BLaER1 (cell line): ENCODE results near the gene PTPRM.

ENCODE experiments used
- H3K27ac ChIP-seq: shearing (Covaris generic); formaldehyde crosslinking; 2 replicates; pipeline ENCODE4 v1.8.1; 2022
- H3K27me3 ChIP-seq: shearing (Covaris generic); formaldehyde crosslinking; 2 replicates; pipeline ENCODE4 v1.8.1; 2022
- H3K36me3 ChIP-seq: shearing (Covaris generic); formaldehyde crosslinking; 2 replicates; pipeline ENCODE4 v1.8.1; 2022
- H3K4me1 ChIP-seq: shearing (Covaris generic); formaldehyde crosslinking; 2 replicates; pipeline ENCODE4 v1.8.1; 2022
- H3K4me2 ChIP-seq: shearing (Covaris generic); formaldehyde crosslinking; 2 replicates; pipeline ENCODE4 v1.8.1; 2022
- H3K4me3 ChIP-seq: shearing (Covaris generic); formaldehyde crosslinking; 2 replicates; pipeline ENCODE4 v1.8.1; 2022
- H3K9ac ChIP-seq: shearing (Covaris generic); formaldehyde crosslinking; 2 replicates; pipeline ENCODE4 v1.8.1; 2022
- H3K9me3 ChIP-seq: shearing (Covaris generic); formaldehyde crosslinking; 2 replicates; pipeline ENCODE4 v1.8.1; 2022
- H4K20me1 ChIP-seq: shearing (Covaris generic); formaldehyde crosslinking; 2 replicates; pipeline ENCODE4 v1.8.1; 2022
- Cebpa-rat ChIP-seq: shearing (Covaris generic); IDR thresholded peaks from 2 replicates; pipeline ENCODE4 v1.8.1; 2022

The PTPRM gene

GRCh38 chr18:8140841-8141501 is 573.9 kb downstream of the PTPRM start:
- no peak overlapping the region for H3K4me2 ChIP-seq
- TF ChIP-seq Cebpa-rat, result no peak
- H3K9ac ChIP-seq, result no peak overlapping the region
- H3K27ac ChIP-seq, result no peak overlapping the region
- H3K4me1 ChIP-seq, result no peaks in the 10 kb centered on the region
- no peaks in the 10 kb centered on the region for H3K36me3 ChIP-seq
- no peaks in the 10 kb centered on the region for H4K20me1 ChIP-seq
- no peak overlapping the region for H3K4me3 ChIP-seq
- no peaks in the 10 kb centered on the region for H3K27me3 ChIP-seq
- H3K9me3 ChIP-seq, result no peaks in the 10 kb centered on the region

- Histone ChIP-seq H4K20me1 (no peaks in the 10 kb centered on the region), H3K27ac (no peak overlapping the region), H3K4me3 (no peak overlapping the region), H3K9ac (no peak overlapping the region), H3K36me3 (no peaks in the 10 kb centered on the region), H3K4me1 (no peaks in the 10 kb centered on the region), H3K4me2 (no peak overlapping the region), H3K9me3 (0 out of 2 replicates have a peak, but pooled peaks cover 5% of the 10 kb centered on the region), H3K27me3 (no peaks in the 10 kb centered on the region)
- TF ChIP-seq Cebpa-rat, result no peak
These were observed 575.1 kb downstream of the PTPRM start for GRCh38 chr18:8142131-8142711.

- Histone ChIP-seq H3K36me3 (no peaks in the 10 kb centered on the region), H4K20me1 (no peaks in the 10 kb centered on the region), H3K4me2 (no peak overlapping the region), H3K4me1 (no peaks in the 10 kb centered on the region), H3K9ac (no peak overlapping the region), H3K27me3 (no peaks in the 10 kb centered on the region), H3K27ac (no peak overlapping the region), H3K4me3 (no peak overlapping the region), H3K9me3 (0 out of 2 replicates have a peak, but pooled peaks cover 5% of the 10 kb centered on the region)
- TF ChIP-seq Cebpa-rat, result no peak
These were observed 575.8 kb downstream of the PTPRM start for GRCh38 chr18:8142932-8143331.

- Histone ChIP-seq H3K4me2 (no peak overlapping the region), H4K20me1 (no peaks in the 10 kb centered on the region), H3K27me3 (no peaks in the 10 kb centered on the region), H3K9me3 (0 out of 2 replicates have a peak, but pooled peaks cover 5% of the 10 kb centered on the region), H3K27ac (no peak overlapping the region), H3K36me3 (no peaks in the 10 kb centered on the region), H3K9ac (no peak overlapping the region), H3K4me1 (no peaks in the 10 kb centered on the region), H3K4me3 (no peak overlapping the region)
- no peak for TF ChIP-seq Cebpa-rat
These were observed 584.1 kb downstream of the PTPRM start for GRCh38 chr18:8151181-8151580.

GRCh38 chr18:8153887-8154583 is 586.9 kb downstream of the PTPRM start:
- no peak for TF ChIP-seq Cebpa-rat
- Histone ChIP-seq H3K9me3 (no peaks in the 10 kb centered on the region), H3K36me3 (no peaks in the 10 kb centered on the region), H3K9ac (no peak overlapping the region), H3K4me1 (no peaks in the 10 kb centered on the region), H3K27ac (no peak overlapping the region), H3K4me3 (no peak overlapping the region), H4K20me1 (no peaks in the 10 kb centered on the region), H3K4me2 (no peak overlapping the region), H3K27me3 (no peaks in the 10 kb centered on the region)

GRCh38 chr18:8162802-8163201 is 595.7 kb downstream of the PTPRM start:
- H3K4me1 ChIP-seq, result no peaks in the 10 kb centered on the region
- H3K4me3 ChIP-seq, result no peak overlapping the region
- no peaks in the 10 kb centered on the region for H4K20me1 ChIP-seq
- no peak for TF ChIP-seq Cebpa-rat
- H3K36me3 ChIP-seq, result no peaks in the 10 kb centered on the region
- no peak overlapping the region for H3K27ac ChIP-seq
- no peaks in the 10 kb centered on the region for H3K9me3 ChIP-seq
- no peaks in the 10 kb centered on the region for H3K27me3 ChIP-seq
- no peak overlapping the region for H3K4me2 ChIP-seq
- H3K9ac ChIP-seq, result no peak overlapping the region

GRCh38 chr18:8163286-8163959 is 596.3 kb downstream of the PTPRM start:
- no peaks in the 10 kb centered on the region for H3K4me1 ChIP-seq
- H3K9me3 ChIP-seq, result no peaks in the 10 kb centered on the region
- H3K36me3 ChIP-seq, result no peaks in the 10 kb centered on the region
- H3K9ac ChIP-seq, result no peak overlapping the region
- no peak overlapping the region for H3K27ac ChIP-seq
- H3K27me3 ChIP-seq, result no peaks in the 10 kb centered on the region
- H3K4me2 ChIP-seq, result no peak overlapping the region
- H3K4me3 ChIP-seq, result no peak overlapping the region
- TF ChIP-seq Cebpa-rat, result no peak
- no peaks in the 10 kb centered on the region for H4K20me1 ChIP-seq

- TF ChIP-seq Cebpa-rat, result no peak
- Histone ChIP-seq H3K36me3 (no peaks in the 10 kb centered on the region), H3K4me1 (no peaks in the 10 kb centered on the region), H3K4me3 (no peak overlapping the region), H3K9me3 (no peaks in the 10 kb centered on the region), H3K4me2 (no peak overlapping the region), H3K9ac (no peak overlapping the region), H4K20me1 (no peaks in the 10 kb centered on the region), H3K27me3 (no peaks in the 10 kb centered on the region), H3K27ac (no peak overlapping the region)
These were observed 598.0 kb downstream of the PTPRM start for GRCh38 chr18:8165095-8165494.

GRCh38 chr18:8167026-8167425 is 599.9 kb downstream of the PTPRM start:
- H3K4me1 ChIP-seq, result no peaks in the 10 kb centered on the region
- no peaks in the 10 kb centered on the region for H3K36me3 ChIP-seq
- H3K27me3 ChIP-seq, result no peaks in the 10 kb centered on the region
- no peaks in the 10 kb centered on the region for H4K20me1 ChIP-seq
- H3K27ac ChIP-seq, result no peak overlapping the region
- no peak overlapping the region for H3K4me3 ChIP-seq
- H3K9me3 ChIP-seq, result no peaks in the 10 kb centered on the region
- TF ChIP-seq Cebpa-rat, result no peak
- H3K4me2 ChIP-seq, result no peak overlapping the region
- H3K9ac ChIP-seq, result no peak overlapping the region

GRCh38 chr18:8167673-8168072 is 600.6 kb downstream of the PTPRM start:
- no peak for TF ChIP-seq Cebpa-rat
- Histone ChIP-seq H3K36me3 (no peaks in the 10 kb centered on the region), H4K20me1 (no peaks in the 10 kb centered on the region), H3K9ac (no peak overlapping the region), H3K27me3 (no peaks in the 10 kb centered on the region), H3K4me2 (no peak overlapping the region), H3K4me3 (no peak overlapping the region), H3K9me3 (no peaks in the 10 kb centered on the region), H3K4me1 (no peaks in the 10 kb centered on the region), H3K27ac (no peak overlapping the region)
